GM19238 (cell line): ENCODE measurements around the gene CPEB4.
A peak's percentile ranks its signal among the peaks of the same experiment; 100 is the strongest.

Experiments
- DNase-seq: peaks from one replicate; pipeline ENCODE4 v3.0.0; 2011; ENCODE audit warnings: low spot score; ENCODE audit not compliant: insufficient read length

The CPEB4 gene

GRCh38 chr5:173911623-173912022 lies 23.5 kb downstream of the CPEB4 start:
- no peak for DNase-seq

GRCh38 chr5:173913686-173914321 lies 25.7 kb downstream of the CPEB4 start:
- no peak for DNase-seq

GRCh38 chr5:173915310-173916014 lies 27.3 kb downstream of the CPEB4 start:
- DNase-seq = no peak

DNA sequence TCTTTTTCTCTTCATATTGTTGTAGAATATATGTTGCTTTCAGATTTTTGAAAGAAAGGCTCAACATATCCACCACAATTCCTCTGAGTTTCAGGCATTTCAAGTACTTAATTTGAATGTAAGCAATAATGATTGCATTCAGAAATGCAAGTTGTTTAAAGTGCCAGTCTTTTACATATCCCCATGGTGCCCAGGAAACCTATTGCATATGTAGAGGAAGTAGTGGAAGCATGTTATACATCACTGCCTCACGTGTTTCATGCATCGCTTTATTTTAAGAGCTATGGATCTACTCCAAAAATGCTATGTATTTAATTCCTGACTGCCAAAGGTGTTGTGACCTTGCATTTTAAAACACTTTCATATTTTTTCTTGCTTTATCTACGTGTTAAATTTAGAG lies 28.1 kb downstream of the CPEB4 start:
- DNase-seq = no peak

DNA sequence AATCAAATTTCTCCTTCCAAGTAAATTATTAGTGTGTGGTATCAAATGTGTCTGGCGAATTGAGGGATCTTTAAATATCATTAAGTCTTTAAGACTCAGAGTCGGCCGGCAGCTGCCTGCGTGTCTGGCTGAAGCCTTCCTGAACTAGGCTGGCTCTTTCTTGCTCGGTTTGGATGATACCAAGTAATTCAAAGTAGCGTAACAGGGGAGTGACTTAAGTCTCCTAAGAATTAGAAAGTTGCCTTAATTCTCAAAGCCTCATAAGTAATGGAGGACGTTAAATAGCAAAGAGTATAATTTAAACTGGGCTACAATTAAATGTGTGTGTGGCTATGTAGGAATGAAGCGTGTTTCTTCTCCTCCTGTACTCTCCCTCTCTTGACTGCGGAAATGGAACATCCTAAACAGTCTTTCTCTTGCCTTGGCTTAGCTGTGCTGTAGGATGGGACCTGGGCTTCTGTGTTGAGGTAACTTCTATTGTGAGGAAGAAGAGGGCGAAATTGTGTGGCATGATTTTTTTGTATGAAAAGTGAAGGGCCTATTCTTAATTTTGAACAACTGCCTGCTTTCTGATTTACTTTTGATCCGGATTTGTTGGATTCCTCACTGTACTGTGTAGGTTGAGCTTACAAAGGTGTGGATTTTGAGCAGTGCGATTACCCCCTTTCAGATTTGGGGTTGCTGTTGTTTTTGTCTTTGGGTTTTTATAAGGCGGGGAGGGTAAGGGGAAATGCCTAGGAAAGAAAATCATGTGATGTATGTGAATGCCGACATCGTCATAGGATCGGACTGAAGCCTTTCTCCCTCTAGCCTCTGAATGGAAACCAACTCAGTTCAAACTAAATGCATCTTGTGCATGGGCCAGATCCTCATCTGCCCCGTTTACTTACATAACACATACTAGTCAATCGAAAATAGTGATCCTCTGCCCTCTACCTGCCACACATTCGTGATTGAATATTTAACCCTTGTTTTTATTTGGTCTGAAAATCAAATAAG lies 29.9 kb downstream of the CPEB4 start:
- peak; percentile 46 for DNase-seq

DNA sequence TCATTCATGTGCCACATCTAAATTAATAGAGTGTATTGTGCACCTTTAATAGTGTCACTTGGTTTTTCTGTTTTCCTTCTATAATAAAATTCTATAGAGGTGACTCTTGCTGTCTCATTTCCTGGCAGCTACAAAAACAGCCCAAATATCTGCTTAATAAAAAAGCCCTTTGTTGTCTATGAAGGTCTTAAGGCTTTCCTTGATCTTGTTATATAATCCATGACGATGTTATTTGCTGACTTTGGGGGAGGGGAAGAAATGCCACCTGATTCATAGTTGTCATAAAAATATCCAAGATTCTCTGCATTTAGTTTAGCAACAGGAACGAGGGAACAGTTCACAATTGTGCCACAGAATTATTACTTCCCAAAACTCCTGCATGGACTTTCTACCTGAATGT lies 31.3 kb downstream of the CPEB4 start:
- no peak for DNase-seq

GRCh38 chr5:173920024-173920753 lies 32.0 kb downstream of the CPEB4 start:
- no peak for DNase-seq

GRCh38 chr5:173920866-173921555 lies 32.9 kb downstream of the CPEB4 start:
- DNase-seq = no peak

- no peak for DNase-seq
Measured at GRCh38 chr5:173922527-173922926, 34.4 kb downstream of the CPEB4 start.

DNA sequence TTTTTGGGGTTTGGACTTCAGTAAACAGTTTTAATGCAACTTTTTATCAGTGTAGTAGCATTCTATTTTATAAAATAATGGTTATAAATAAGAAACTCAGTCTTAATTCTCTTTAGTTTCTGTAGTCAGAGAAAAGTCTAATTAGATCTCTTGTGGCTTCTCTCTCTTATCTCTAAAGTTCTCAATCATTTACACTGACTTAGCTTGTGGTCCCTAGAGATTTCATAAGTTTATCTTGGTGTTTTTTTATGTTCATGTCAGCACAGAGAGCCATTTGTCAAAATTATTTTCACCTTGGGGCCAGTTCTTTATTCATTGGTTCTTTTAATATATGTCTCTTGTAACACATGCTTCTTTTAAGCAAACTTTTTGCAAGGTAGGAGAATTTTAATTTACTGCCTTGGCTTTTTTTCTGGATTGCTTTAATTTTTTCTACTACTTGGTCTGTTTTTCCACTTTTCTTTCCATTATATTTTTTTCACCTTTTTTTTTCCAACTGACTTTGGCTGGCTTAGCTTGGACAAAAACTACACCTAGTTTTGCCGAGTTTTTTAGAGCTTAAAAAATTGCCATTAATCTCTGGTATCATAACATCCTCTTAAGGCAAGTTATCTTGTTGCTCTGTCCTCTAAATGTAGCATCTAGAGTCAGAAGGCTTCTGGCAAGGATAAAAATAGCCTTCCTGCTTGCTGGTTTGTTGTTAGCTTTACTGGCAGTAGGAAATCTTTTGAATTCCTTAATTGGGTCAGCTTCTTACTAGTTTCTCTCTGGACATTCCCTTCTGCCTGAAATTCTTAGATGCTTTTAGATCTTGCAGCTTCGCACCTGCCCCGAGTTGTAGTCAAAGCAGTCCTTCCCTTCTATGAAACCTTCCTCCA lies 35.3 kb downstream of the CPEB4 start:
- no peak for DNase-seq

GRCh38 chr5:173924899-173925298 lies 36.8 kb downstream of the CPEB4 start:
- DNase-seq = no peak

DNA sequence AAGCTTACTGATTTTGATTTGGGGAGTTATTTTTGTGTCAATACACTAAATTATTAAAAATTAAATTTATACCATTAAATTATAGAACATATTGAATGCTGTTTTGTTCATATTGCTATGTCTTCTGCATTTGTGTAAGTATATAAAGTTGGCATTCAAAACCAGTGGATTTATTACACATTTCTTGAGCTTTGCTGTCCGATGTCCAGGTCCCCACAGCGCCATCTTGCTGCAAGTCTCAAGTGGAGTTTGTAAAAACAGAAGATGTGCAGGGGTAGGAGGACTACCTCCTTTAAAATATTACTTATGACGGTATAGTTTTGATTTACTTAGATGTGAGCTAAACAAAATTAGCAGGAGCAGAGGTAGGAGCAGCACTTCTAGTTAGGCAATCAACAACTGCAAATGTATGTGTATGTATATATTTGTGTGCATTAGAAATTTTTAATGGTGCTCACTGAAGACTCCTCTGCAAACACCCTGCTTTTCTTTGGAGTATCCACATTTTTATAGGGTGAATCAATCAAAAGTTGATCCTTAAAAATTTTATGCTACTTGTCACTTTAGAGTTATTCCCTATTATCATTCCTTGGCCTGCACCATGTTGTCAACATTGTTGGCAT lies 37.4 kb downstream of the CPEB4 start:
- DNase-seq = no peak

- DNase-seq = no peak
Measured at GRCh38 chr5:173926359-173926758, 38.2 kb downstream of the CPEB4 start.

GRCh38 chr5:173928871-173929574 lies 40.9 kb downstream of the CPEB4 start:
- DNase-seq = no peak

- DNase-seq = no peak
Measured at GRCh38 chr5:173932695-173933139, 44.6 kb downstream of the CPEB4 start.

DNA sequence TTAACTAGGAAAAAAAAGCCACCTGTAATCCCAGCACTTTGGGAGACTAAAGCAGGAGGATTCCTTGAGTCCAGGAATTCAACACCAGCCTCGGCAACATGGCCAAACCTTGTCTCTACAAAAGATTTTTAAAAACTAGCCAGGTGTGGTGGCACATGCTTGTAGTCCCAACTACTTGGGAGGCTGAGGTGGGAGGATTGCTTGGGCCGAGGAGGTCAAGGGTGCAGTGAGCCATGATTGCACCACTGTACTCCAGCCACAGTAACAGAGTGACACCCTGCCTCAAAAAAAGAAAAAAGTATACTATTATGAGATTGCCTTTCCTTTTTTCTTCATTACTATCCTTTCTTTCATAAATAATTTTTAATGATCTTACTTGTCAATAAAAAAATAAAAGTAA lies 45.8 kb downstream of the CPEB4 start:
- no peak for DNase-seq

- no peak for DNase-seq
Measured at GRCh38 chr5:173935396-173935795, 47.2 kb downstream of the CPEB4 start.

DNA sequence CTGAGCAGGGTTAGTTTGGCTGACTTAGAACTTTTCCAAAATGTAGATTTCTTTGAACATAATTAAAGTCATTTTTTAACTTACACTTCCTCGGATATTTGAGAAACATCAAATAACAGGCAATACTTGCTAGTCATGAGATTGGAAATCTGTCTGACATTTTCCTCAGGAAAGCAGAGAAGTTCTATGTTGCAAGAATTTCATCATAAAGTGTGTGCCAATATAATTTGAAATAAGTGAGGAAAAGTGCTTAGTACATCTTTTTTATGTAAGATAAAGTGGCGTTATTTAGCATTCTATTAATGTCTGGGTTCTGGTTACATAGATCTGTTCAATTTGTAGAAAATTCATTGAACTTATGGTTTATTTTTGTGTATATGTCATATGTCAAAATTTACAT lies 52.1 kb downstream of the CPEB4 start:
- DNase-seq = no peak

- DNase-seq = no peak
Measured at GRCh38 chr5:173941102-173941501, 53.0 kb downstream of the CPEB4 start.
